ENCODE results near the gene DNAAF5.
"Not testable (repeated sequence)": the region's sequence is repeated elsewhere in the genome, so short reads cannot be mapped to it uniquely, and the experiment has no call there.

Gene DNAAF5

DNA sequence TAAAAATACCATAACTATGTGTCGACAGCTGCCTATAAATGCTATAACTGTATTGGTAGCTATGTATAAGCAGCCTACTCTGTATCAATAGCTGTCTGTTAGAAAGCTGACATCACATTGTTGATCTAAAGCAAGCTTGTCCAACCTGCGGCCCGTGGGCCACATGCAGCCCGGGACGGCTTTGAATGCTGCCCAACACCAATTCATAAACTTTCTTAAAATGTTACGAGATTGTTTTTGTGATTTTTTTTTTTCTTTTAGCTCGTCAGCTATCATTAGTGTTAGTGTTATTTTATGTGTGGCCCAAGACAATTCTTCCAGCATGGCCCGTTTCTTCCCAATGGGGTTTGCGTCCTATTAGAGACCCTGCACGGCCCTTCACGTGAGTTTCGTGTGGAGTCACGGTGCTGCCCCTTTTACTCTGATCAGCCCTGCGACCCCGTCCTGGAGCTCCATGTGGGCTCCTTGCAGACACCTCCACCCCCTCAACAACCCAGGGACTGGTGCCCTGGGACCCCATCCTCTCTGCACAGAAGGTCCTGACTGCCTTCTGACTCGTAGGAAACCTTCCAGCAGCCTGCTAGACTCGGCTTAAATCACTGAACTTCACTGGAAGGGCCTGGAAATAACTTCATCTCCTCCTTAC lies 5.1 kb downstream of the DNAAF5 start:
- no peak overlapping the region for H3K27ac Mint-ChIP-seq
- peaks cover 30% of the 10 kb centered on the region for H3K36me3 Mint-ChIP-seq (ENCODE audit: low read depth)
- no peak overlapping the region for H3K4me3 Mint-ChIP-seq
- DNase-seq, result no peak
- no peaks in the 10 kb centered on the region for H3K9me3 Mint-ChIP-seq
- H3K27me3 Mint-ChIP-seq, result no peaks in the 10 kb centered on the region
- peaks cover 32% of the 10 kb centered on the region for H3K4me1 Mint-ChIP-seq (ENCODE audit: low read depth)

- Mint-ChIP-seq H3K4me3 (no peak overlapping the region), H3K4me1 (ENCODE audit: low read depth) (peaks cover 32% of the 10 kb centered on the region), H3K36me3 (ENCODE audit: low read depth) (peaks cover 30% of the 10 kb centered on the region), H3K27ac (no peak overlapping the region), H3K27me3 (no peaks in the 10 kb centered on the region), H3K9me3 (no peaks in the 10 kb centered on the region)
- no peak for DNase-seq
Observed at GRCh38 chr7:732094-732541, 5.6 kb downstream of the DNAAF5 start.

GRCh38 chr7:732556-732955 lies 6.1 kb downstream of the DNAAF5 start:
- no peak overlapping the region for H3K4me3 Mint-ChIP-seq
- H3K9me3 Mint-ChIP-seq, result no peaks in the 10 kb centered on the region
- peaks cover 35% of the 10 kb centered on the region for H3K4me1 Mint-ChIP-seq (ENCODE audit: low read depth)
- H3K27ac Mint-ChIP-seq, result no peak overlapping the region
- DNase-seq, result no peak
- H3K36me3 Mint-ChIP-seq (ENCODE audit: low read depth), result peaks cover 33% of the 10 kb centered on the region
- no peaks in the 10 kb centered on the region for H3K27me3 Mint-ChIP-seq

DNA sequence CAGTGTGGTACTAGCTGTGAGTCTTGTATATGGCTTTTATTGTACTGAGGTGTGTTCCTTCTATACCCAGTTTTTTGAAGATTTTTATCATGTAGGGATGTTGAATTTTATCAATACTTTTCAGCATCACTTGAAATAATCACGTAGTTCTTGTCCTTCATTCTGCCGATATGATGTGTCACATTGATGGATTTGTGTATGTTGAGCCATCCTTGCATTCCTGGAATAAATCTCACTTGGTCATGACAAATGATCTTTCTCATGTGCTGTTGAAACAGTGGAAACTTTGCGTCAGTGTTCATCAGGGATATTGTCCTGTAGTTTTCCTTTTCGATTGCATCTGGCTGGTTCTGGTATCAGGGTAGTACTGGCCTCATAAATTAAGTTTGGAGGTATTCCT lies 7.7 kb downstream of the DNAAF5 start:
- H3K4me3 Mint-ChIP-seq, result no peak overlapping the region
- H3K4me1 Mint-ChIP-seq (ENCODE audit: low read depth), result peaks cover 26% of the 10 kb centered on the region
- H3K27me3 Mint-ChIP-seq, result no peaks in the 10 kb centered on the region
- H3K36me3 Mint-ChIP-seq (ENCODE audit: low read depth), result peaks cover 33% of the 10 kb centered on the region
- no peaks in the 10 kb centered on the region for H3K9me3 Mint-ChIP-seq
- DNase-seq, result no peak
- no peak overlapping the region for H3K27ac Mint-ChIP-seq

DNA sequence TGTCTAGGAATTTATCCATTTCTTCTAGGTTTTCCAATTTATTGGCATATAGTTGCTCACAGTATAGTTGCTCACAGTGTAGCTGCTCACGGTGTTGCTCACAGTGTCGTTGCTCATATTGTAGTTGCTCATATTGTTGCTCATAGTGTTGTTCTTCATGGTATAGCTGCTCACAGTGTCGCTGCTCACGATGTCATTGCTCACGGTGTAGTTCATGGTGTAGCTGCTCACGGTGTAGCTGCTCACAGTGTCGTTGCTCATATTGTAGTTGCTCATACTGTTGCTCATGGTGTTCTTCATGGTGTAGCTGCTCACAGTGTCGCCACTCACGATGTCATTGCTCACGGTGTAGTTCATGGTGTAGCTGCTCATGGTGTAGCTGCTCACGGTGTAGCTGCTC lies 8.3 kb downstream of the DNAAF5 start:
- Mint-ChIP-seq H3K27ac (no peak overlapping the region), H3K4me1 (ENCODE audit: low read depth) (peaks cover 23% of the 10 kb centered on the region), H3K36me3 (ENCODE audit: low read depth) (peaks cover 33% of the 10 kb centered on the region), H3K4me3 (no peak overlapping the region), H3K9me3 (no peaks in the 10 kb centered on the region), H3K27me3 (no peaks in the 10 kb centered on the region)
- no peak for DNase-seq

- H3K4me1 Mint-ChIP-seq (ENCODE audit: low read depth), result peaks cover 6% of the 10 kb centered on the region
- DNase-seq, result no peak
- H3K27me3 Mint-ChIP-seq, result no peaks in the 10 kb centered on the region
- no peak overlapping the region for H3K4me3 Mint-ChIP-seq
- no peaks in the 10 kb centered on the region for H3K9me3 Mint-ChIP-seq
- peaks cover 51% of the 10 kb centered on the region for H3K36me3 Mint-ChIP-seq (ENCODE audit: low read depth)
- H3K27ac Mint-ChIP-seq, result no peak overlapping the region
Observed at GRCh38 chr7:738241-738640, 11.7 kb downstream of the DNAAF5 start.

DNA sequence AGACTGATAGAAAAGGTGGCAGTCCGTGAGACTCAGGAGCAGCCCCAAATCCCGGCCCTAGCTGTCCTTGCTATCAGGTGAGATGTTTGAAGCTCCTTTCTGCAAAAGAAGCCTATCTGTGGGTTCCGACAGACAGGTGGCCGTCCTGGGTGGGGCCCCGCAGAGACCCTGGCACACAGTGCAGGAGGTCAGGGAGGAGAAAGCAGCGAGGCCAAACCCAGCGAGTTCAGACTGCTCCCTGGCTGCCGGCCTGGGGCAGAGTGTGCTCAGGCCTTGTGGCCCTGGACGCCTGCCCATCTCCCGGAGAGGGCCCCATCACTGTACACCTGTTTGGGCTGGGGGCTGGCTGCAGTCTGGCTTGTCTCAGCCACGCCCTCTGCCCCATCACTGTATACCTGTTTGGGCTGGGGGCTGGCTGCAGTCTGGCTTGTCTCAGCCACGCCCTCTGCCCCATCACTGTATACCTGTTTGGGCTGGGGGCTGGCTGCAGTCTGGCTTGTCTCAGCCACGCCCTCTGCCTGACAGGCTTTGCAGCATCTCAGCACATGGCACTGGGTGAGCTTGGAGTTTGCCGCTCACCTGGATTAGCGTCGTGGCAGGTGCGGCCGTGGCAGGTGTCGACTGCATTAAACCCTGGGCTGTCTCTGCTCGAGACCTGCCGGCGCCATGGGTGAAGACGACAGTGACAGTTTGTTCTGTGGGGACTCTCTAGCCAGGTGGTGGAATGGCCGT lies 12.4 kb downstream of the DNAAF5 start:
- no peaks in the 10 kb centered on the region for H3K27me3 Mint-ChIP-seq
- peaks cover 6% of the 10 kb centered on the region for H3K4me1 Mint-ChIP-seq (ENCODE audit: low read depth)
- no peak for DNase-seq
- no peak overlapping the region for H3K4me3 Mint-ChIP-seq
- H3K9me3 Mint-ChIP-seq, result no peaks in the 10 kb centered on the region
- H3K36me3 Mint-ChIP-seq (ENCODE audit: low read depth), result peaks cover 53% of the 10 kb centered on the region
- H3K27ac Mint-ChIP-seq, result no peak overlapping the region

DNA sequence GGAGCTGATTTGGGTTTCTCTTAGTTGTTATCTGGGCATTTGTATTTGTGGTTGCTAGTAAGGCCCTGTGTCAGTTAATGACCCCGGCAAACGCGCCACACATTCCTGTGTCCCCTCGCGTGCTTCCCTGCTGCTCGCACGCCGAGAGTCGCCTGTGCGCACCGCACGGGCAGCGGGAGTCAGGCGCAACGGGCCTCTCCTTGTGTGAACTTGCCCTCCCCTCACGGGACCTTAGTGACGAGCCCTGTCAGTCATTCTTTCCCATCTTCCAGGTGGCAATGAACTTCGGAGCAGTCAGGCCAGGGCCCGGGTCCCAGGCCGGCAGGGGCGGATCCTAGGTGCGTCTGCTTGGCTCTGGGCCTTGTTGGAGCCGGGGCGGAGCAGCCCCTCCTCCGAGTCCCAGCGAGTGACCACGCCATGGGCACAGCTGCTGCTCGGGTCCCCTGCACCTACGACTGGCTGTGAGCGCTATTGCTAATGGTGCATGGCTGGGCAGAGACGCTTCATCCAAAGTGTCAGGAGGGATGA lies 13.0 kb downstream of the DNAAF5 start:
- no peaks in the 10 kb centered on the region for H3K9me3 Mint-ChIP-seq
- no peak for DNase-seq
- peaks cover 6% of the 10 kb centered on the region for H3K4me1 Mint-ChIP-seq (ENCODE audit: low read depth)
- no peaks in the 10 kb centered on the region for H3K27me3 Mint-ChIP-seq
- H3K4me3 Mint-ChIP-seq, result no peak overlapping the region
- no peak overlapping the region for H3K27ac Mint-ChIP-seq
- H3K36me3 Mint-ChIP-seq (ENCODE audit: low read depth), result peaks cover 59% of the 10 kb centered on the region

GRCh38 chr7:739983-740942 lies 13.8 kb downstream of the DNAAF5 start:
- Mint-ChIP-seq H3K27me3 (no peaks in the 10 kb centered on the region), H3K27ac (no peak overlapping the region), H3K36me3 (ENCODE audit: low read depth) (peaks cover 66% of the 10 kb centered on the region), H3K9me3 (no peaks in the 10 kb centered on the region), H3K4me1 (ENCODE audit: low read depth) (peaks cover 6% of the 10 kb centered on the region), H3K4me3 (no peak overlapping the region)
- DNase-seq, result no peak

- Mint-ChIP-seq H3K27ac (no peak overlapping the region), H3K4me3 (no peak overlapping the region), H3K9me3 (no peaks in the 10 kb centered on the region), H3K4me1 (ENCODE audit: low read depth) (peaks cover 6% of the 10 kb centered on the region), H3K36me3 (ENCODE audit: low read depth) (peaks cover 74% of the 10 kb centered on the region), H3K27me3 (no peaks in the 10 kb centered on the region)
- no peak for DNase-seq
Observed at GRCh38 chr7:741191-741671, 14.7 kb downstream of the DNAAF5 start.

- Mint-ChIP-seq H3K36me3 (ENCODE audit: low read depth) (peaks cover 77% of the 10 kb centered on the region), H3K9me3 (no peaks in the 10 kb centered on the region), H3K27ac (no peak overlapping the region), H3K4me1 (ENCODE audit: low read depth) (peaks cover 6% of the 10 kb centered on the region), H3K27me3 (no peaks in the 10 kb centered on the region), H3K4me3 (no peak overlapping the region)
- no peak for DNase-seq
Observed at GRCh38 chr7:741850-742249, 15.4 kb downstream of the DNAAF5 start.

DNA sequence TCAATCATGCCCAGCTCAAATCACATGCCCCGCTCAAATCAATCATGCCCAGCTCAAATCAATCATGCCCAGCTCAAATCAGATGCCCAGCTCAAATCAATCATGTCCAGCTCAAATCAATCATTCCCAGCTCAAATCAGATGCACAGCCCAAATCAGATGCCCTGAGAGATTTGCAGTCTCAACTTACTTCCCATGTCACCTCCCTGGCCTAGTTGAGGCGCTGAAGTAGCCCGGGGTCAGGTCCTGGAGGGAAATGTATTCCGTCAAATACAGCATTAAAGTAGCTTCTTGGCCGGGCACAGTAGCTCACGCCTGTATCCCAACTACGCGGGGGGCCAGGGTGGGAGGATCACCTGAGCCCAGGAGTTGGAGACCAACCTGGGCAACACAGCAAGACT lies 16.3 kb downstream of the DNAAF5 start:
- Mint-ChIP-seq H3K9me3 (no peaks in the 10 kb centered on the region), H3K27ac (no peak overlapping the region), H3K4me3 (no peak overlapping the region), H3K4me1 (ENCODE audit: low read depth) (peaks cover under 1% of the 10 kb centered on the region), H3K27me3 (no peaks in the 10 kb centered on the region), H3K36me3 (ENCODE audit: low read depth) (peaks cover 76% of the 10 kb centered on the region)
- no peak for DNase-seq

DNA sequence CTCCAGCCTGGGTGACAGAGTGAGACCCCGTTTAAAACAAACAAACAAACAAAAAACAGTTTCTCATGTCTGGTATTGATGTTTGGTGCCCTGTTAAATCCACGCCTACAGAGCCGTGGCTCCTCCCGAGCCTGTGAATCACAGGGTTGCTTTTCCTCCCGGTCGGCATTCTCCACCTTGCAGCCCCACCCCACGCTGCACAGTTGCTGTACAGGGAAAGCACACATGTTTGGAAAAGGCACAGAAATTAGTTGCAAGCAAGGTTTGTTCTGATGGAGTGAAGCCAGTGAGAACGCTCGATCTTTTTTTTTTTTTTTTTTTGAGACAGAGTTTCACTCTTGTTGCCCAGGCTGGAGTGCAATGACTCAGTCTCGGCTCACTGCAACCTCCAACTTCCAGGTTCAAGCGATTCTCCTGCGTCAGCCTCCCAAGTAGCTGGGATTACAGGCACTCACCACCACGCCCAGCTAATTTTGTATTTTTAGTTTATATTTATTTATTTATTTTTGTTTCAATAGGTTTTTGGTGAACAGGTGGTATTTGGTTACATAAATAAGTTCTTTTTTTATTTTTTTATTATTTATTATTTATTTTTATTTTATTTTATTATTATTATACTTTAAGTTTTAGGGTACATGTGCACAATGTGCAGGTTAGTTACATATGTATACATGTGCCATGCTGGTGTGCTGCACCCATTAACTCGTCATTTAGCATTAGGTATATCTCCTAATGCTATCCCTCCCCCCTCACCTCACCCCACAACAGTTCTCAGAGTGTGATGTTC lies 17.0 kb downstream of the DNAAF5 start:
- not testable (repeated sequence) for H3K27me3 Mint-ChIP-seq; H3K4me3 Mint-ChIP-seq; DNase-seq; H3K4me1 Mint-ChIP-seq (ENCODE audit: low read depth); H3K9me3 Mint-ChIP-seq; H3K27ac Mint-ChIP-seq
- peaks cover 70% of the 10 kb centered on the region for H3K36me3 Mint-ChIP-seq (ENCODE audit: low read depth)

DNA sequence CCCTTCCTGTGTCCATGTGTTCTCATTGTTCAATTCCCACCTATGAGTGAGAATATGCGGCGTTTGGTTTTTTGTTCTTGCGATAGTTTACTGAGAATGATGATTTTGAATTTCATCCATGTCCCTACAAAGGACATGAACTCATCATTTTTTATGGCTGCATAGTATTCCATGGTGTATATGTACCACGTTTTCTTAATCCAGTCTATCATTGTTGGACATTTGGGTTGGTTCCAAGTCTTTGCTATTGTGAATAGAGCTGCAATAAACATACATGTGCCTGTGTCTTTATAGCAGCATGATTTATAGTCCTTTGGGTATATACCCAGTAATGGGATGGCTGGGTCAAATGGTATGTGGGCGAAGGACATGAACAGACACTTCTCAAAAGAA lies 17.6 kb downstream of the DNAAF5 start:
- not testable (repeated sequence) for H3K4me3 Mint-ChIP-seq; H3K27ac Mint-ChIP-seq; DNase-seq; H3K4me1 Mint-ChIP-seq (ENCODE audit: low read depth); H3K27me3 Mint-ChIP-seq; H3K9me3 Mint-ChIP-seq
- H3K36me3 Mint-ChIP-seq (ENCODE audit: low read depth), result peaks cover 70% of the 10 kb centered on the region

Measured in activated T-cell treated with anti-CD3 and anti-CD28 coated beads, Interleukin-2, amount 50 U/mL, for 24 hours (primary cell).